ES-I3 (cell line): Measurements from ENCODE around the gene RALGPS2.

ENCODE experiments used
- H3K36me3 ChIP-seq: 2 replicates; pipeline ENCODE4 v1.6.1; 2013; ENCODE audit warnings: mild to moderate bottlenecking, low read length, control low read depth, moderate library complexity; ENCODE audit not compliant: insufficient read depth
- H3K4me1 ChIP-seq: 2 replicates; pipeline ENCODE4 v1.6.1; 2013; ENCODE audit warnings: mild to moderate bottlenecking, control low read depth, low read length; ENCODE audit not compliant: insufficient read depth
- H3K9ac ChIP-seq: 2 replicates; pipeline ENCODE4 v1.6.1; 2013; ENCODE audit warnings: low read depth, mild to moderate bottlenecking, low read length, moderate library complexity
- H3K9me3 ChIP-seq: 2 replicates; pipeline ENCODE4 v1.6.1; 2013; ENCODE audit warnings: mild to moderate bottlenecking, low read length, moderate library complexity; ENCODE audit not compliant: control insufficient read depth, insufficient read depth

Gene RALGPS2

DNA sequence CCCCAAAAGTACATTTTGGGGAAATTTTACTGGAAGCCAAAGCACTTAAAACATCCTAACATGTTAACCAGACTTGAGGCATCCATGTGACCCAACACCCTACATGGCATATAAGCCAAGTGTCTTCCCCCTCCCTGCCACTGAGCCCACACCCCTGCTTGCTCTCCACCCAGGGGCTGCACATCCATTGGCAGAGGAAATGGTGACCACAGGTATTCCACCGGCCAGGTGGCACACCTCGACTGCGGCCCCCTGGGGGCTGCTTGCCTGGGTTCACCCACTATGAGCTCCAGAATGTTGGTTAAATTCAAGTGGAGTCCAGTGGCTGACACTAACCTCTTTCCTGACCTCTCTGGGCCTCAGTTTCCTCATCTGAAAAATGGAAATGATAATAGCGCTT is 236.3 kb downstream of the RALGPS2 start:
- H3K4me1 ChIP-seq = no peaks in the 10 kb centered on the region
- H3K36me3 ChIP-seq = no peaks in the 10 kb centered on the region
- H3K9ac ChIP-seq = no peak overlapping the region
- no peaks in the 10 kb centered on the region for H3K9me3 ChIP-seq

DNA sequence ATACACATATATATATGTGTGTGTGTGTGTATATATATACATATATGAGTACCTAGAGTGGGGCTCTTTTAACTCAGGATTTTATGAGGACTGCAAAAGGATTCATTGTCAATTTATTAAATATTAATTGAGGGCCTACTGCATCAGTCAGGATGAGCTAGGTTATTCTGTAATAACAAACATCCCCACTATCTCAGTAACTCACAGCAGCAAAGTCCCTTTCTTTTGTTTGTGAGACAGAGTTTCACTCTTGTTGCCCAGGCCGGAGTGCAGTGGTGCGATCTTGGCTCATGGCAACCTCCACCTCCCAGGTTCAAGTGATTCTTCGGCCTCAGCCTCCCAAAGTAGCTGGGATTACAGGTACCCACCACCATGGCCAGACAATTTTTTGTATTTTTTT is 236.8 kb downstream of the RALGPS2 start:
- Histone ChIP-seq H3K4me1 (no peaks in the 10 kb centered on the region), H3K9ac (no peak overlapping the region), H3K36me3 (no peaks in the 10 kb centered on the region), H3K9me3 (no peaks in the 10 kb centered on the region)

- H3K4me1 ChIP-seq = no peaks in the 10 kb centered on the region
- no peak overlapping the region for H3K9ac ChIP-seq
- H3K9me3 ChIP-seq = no peaks in the 10 kb centered on the region
- no peaks in the 10 kb centered on the region for H3K36me3 ChIP-seq
Measured at GRCh38 chr1:178962853-178963711, 238.0 kb downstream of the RALGPS2 start.

GRCh38 chr1:178964469-178965330 is 239.7 kb downstream of the RALGPS2 start:
- Histone ChIP-seq H3K9me3 (no peaks in the 10 kb centered on the region), H3K9ac (no peak overlapping the region), H3K4me1 (no peaks in the 10 kb centered on the region)

DNA sequence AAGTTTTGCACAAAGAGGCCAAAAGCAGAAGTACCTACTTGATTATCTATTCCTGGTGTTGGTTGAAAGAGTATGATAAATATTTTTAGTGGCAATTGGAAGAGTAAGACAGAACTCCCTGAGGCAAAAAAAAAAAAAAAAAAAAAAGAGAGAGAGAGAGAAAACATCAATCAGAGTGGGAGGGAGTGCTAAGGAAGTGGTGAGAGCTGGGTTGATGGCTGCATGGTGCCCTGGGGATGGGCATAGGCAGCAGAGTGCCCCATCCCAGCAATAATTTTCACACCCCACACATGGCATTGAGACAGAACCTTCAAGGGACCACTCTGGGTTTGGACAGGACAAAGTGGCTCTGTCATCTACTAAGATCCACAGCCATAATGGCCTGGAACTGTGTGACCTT is 241.3 kb downstream of the RALGPS2 start:
- no peaks in the 10 kb centered on the region for H3K4me1 ChIP-seq
- H3K36me3 ChIP-seq = no peaks in the 10 kb centered on the region
- no peaks in the 10 kb centered on the region for H3K9me3 ChIP-seq
- no peak overlapping the region for H3K9ac ChIP-seq

More at GRCh38 chr1:178964469-178965330, 239.7 kb downstream of the RALGPS2 start:
- no peaks in the 10 kb centered on the region for H3K36me3 ChIP-seq

DNA sequence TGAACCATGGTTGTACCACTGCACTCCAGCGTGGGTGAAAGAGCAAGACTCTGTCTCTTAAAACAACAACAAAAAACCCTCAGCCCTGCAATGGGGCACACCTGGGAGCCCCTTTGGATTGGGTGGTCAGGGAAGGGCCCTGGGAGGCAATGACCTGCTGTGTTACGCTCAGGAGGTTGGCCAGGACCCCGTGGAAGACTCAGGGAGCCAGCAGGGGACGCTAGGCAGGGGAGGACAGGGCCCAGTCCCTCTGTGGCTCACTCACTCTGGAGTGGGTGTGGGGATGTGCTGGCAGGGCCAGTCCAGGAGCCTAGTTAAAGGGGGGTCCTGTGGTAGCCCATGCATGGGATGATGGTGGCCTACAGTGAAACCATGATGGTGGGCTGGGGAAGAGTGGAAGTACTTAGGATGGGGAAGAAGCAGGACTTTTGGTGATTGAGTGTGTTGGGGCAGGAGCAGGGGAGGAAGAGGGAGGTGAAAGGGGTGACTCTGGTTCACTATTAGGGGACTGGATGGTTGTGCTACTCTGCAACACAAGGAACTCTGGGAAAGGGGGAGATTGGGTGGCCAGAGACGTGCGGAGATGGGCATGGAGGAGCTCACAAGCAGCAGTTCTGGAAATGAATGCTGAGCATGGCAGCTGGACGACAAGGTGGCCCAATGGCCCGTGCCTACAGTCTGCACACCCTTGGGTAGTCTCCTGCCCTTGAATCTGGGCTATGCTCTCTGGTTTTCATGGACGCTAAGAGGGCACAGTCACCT is 244.4 kb downstream of the RALGPS2 start:
- no peaks in the 10 kb centered on the region for H3K9me3 ChIP-seq
- 0 out of 2 replicates have a peak, but pooled peaks cover 4% of the 10 kb centered on the region for H3K4me1 ChIP-seq
- no peak overlapping the region for H3K9ac ChIP-seq
- H3K36me3 ChIP-seq = no peaks in the 10 kb centered on the region

DNA sequence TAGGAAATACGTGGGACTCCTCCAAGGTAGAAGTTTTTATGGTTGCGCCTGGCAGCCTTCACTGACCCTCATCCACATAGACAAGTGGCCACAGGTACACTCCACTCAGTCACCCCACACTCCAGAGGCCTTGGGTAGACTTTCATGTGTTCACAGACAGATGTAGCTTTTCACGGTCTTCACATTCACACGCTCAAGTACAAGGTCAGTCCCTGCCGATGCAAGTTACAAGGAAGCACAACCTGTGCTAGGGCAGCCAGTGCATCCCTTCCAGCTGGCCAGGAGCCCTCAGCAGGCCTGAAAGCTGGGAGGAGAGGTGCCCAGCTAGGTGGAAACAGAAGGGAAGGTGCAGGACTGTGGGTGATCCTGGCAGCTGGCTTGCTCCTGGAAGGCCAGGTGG is 245.1 kb downstream of the RALGPS2 start:
- H3K4me1 ChIP-seq = 0 out of 2 replicates have a peak, but pooled peaks cover 4% of the 10 kb centered on the region
- no peak overlapping the region for H3K9ac ChIP-seq
- no peaks in the 10 kb centered on the region for H3K36me3 ChIP-seq
- H3K9me3 ChIP-seq = no peaks in the 10 kb centered on the region
